Activated CD8-positive, alpha-beta memory T cell treated with anti-CD3 and anti-CD28 coated beads, Interleukin-2, amount 50 U/mL, for 1 hour (primary cell): ENCODE measurements around the gene MAMLD1.

Experiments used
- DNase-seq: peaks from one replicate; pipeline ENCODE4 v3.0.0-alpha.2; 2020; ENCODE audit errors: extremely low read depth

Gene MAMLD1

DNA sequence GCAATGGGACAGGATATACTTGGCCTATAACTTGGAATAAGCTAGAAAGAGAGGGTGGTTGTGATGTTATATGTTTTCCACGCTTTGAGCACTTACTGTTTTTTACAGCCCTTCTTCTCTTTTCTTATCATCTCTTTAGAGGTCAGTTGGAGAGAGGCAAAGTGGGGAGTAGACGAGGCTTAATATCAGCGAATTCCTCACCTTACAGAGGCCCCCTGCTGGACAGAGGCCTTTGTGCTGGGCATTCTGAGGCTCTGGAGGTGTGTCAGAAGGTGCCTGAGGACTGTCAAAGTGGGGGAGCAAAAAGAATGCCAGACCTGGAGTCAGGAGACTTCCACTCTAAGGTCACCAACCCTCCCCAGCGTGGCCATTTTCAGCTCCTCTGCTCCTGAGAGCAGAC is 42.5 kb downstream of the MAMLD1 start:
- no peak for DNase-seq

DNA sequence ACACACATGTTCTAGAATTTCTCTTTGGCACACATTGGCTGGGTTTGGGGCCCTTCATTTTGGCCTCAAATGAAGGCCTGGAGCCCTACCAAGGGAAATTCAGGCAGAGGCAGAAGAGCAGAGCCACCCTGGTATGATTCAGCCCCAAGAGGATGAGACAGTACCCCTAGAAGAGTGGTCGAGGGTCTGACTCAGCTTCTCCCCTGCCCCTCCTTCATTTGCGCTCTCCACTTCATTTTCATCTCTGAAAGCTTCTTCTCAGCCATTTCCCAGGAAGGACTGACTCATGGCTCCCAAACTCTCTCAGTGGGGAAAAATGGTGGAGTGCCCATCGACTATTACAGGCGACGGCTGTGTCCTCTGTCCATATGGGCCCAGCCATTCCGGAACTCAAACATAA is 43.5 kb downstream of the MAMLD1 start:
- no peak for DNase-seq

DNA sequence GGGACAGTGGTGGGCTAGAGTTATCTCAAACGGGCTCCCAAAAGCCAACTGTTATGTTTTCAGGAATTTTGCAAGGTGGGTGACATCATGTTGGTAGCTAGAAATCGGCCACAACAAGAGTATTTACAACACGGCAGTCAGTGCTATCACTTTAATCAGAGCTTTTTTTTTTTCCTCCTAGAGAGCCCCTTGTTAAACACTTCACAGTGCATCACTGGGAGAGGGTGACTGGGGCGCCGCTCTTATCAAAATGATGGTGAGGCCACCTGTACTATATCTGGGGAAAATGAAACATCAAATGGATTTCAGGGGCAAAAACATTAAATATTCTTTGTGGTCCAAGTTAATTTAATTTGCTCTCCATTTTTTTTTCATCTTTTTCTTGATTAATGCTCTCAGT is 44.9 kb downstream of the MAMLD1 start:
- DNase-seq: no peak

DNA sequence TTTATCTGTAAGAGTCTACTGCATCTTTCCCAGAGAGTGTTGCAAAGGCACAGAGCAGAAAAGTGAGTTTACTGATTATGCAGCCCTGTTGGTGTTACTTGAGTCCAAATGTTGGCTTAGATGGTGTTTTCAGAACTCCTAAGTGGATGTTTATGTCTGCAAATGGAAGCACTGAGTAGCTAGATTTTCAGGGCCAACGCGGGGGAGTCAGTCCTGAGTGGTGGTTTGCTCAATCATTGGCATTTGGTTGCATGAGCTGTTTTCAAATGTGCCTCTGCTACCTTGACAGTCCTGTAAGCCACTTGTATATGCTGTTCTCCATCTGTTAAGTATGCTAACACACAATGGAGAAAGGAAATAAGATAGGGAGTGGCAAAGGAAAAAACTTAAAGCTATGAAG is 45.4 kb downstream of the MAMLD1 start:
- DNase-seq: no peak

DNA sequence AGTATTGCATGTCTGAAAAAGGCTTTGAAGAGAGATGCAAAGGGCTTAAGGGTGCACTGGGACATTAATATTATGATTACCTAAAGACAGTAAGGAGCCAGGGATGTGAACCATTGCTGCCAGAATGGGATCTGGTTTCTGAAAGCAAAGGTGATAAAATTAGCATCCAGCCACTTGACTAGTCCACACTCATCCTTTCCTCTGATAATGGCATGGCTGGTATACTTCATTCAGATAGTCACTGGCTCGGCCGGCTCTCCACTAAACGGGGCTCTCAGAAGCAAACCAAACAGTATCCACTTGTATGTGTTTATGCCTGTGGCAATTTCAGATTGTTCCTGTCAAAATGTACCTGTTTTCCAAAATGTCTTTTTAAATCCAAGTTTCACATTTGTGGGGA is 46.4 kb downstream of the MAMLD1 start:
- no peak for DNase-seq

DNA sequence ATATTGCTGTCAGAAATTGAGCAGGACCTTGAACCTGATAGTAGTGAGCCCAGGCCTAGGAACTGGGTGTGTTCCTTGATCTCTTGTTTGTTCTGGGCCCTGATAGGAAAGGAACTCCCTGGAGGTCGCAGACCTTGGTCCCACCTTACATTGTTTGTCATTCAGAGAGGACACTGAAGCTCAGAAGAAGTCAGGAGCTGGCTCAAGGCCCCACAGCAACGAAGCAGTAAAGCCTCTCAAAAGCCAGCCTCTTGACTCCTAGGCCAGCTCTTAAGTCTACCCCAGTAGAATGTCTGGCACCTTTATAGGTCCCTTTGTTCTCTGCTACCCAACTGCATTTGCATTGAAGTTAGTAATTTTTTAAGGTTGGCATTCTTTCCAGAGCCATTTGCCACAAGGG is 46.8 kb downstream of the MAMLD1 start:
- no peak for DNase-seq

DNA sequence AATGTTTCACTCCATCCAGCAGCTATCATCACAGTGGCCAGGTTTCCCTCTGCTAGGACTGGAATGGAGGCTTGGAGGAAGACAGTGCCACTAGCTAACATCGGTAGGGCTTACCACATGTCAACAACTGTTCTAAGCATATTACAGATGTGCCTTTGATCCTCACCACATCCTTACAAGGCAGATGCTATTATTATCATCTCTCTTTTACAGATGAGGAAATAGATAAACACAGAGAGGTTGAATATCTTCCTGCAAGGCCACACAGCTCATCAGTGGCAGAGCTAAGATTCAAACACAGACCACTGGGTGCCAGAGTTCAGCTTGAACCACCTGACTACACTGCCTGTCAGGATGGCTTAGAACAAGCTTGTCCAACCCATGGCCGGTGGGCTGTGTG is 47.4 kb downstream of the MAMLD1 start:
- no peak for DNase-seq

DNA sequence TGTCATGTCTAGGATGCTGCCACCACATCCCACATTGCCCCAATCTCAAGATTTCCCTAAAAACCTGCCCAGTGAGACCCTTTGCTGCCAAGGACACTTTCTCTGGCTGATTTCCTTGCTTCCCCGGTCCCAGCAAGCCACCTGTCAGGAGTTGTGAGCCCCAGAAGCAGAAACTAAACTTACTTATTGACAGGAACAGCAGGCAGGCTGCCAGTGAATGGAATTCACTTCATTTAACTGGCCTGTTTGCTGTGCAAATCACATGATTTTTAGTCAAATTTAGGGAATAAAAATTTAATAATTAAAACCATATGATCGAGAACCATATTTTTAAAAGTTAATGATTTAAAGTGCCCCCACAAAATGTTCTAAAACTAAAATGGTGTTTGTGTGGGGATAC is 48.5 kb downstream of the MAMLD1 start:
- DNase-seq: no peak

DNA sequence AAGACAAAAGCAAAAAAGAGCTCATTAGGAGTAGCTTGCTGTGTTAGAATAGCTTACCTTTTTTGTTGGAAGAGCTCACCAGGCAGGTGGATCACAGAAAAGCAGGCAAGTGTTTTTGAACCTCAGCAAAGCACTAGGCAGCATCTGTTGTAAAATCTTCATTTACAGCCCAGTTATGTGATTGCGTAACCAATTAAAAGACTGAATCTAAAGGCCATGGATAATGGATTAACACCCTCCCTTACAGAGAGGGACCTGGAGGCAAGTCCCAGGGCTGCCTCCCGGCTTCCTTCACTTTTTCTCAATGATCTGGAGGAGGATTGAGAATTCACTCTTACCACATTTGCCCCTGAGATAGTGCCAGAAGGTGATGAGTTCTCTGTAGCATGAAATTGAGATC is 51.1 kb downstream of the MAMLD1 start:
- no peak for DNase-seq

DNA sequence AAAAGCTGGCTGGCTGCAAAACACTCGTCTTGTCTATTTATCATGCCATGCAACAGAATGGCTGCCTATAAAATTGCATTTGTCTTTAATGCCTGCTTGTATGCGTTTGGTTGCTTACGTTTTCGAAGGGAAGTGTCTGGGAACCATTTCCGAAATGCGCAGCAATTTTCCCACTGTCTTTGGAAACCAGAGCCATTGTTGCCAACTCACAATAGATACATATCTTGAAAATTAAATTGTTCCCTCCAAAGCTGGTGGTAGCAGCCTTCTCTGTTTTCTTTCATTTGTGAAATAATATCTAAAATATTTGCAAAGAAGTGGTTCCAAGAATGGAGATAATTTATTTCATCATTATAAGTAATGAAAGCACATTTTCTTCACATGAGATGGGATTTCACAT is 53.4 kb downstream of the MAMLD1 start:
- no peak for DNase-seq

DNA sequence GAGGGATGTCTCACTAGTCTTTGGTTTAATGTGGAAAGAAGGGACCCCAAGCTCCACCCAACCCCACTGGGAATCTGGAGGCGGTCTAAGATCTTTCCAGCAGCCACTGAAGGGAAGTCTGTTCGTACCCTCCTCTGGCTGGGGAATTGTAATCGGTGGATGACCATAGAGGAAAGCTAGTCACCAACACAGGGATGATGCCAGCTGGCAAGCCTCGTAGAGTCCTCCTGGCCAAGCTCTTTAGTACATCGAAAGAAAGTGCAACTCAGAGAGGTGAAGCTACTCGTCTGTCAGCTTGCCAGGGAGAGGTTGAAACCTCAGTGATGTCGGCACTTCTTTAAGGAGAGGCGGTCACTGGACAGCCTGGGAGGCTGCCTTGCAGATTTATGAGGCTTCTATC is 58.7 kb downstream of the MAMLD1 start:
- DNase-seq: no peak

DNA sequence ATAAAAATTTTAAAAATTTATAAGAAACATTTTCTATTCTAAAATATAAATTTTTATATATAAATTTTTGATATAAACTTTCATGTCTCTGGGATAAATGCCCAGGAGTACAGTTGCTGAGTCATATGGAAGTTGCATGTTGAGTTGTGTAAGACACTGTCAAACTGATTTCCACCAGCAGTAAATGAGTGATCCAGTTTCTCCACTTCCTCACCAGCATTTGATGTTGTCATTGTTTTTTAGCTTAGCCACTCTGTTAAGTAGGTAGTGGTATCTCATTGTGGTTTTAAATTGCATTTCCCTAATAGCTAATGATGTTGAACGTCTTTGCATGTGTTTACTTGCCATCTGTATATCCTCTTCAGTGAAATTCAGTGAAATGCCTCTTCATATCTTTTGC is 66.5 kb downstream of the MAMLD1 start:
- no peak for DNase-seq

DNA sequence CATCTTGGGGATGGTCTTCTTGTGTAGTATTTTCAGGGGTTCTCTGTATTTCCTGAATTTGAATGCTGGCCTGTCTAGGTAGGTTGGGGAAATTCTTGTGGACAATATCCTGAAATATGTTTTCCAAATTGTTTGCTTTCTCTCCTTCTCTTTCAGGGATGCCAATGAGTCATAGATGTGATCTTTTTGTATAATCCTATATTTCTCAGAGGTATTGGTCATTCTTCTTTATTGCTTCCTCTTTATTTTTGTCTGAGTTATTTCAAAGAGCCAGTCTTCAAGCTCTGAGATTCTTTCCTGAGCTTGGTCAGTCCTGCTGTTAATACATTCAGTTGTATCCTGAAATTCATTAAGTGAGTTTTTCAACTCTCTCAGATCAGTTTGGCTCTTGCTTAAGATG is 73.1 kb downstream of the MAMLD1 start:
- no peak for DNase-seq

DNA sequence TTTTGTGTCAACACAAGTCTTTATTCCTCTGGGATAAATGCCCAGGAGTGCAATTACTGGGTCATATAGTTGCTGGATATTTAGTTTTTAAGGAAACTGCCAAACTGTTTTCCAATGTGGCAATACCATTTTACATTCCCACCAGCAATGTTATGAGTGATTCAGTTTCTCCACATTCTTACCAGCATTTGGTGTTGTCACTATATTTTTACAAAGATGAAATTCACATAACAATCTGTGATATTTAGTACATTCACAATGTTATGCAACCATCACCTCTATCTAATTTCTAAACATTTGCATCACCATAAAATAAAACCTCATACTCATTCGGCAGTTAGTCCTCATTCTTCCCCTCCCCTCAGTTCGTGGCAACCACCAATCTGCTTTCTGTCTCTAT is 75.0 kb downstream of the MAMLD1 start:
- no peak for DNase-seq

DNA sequence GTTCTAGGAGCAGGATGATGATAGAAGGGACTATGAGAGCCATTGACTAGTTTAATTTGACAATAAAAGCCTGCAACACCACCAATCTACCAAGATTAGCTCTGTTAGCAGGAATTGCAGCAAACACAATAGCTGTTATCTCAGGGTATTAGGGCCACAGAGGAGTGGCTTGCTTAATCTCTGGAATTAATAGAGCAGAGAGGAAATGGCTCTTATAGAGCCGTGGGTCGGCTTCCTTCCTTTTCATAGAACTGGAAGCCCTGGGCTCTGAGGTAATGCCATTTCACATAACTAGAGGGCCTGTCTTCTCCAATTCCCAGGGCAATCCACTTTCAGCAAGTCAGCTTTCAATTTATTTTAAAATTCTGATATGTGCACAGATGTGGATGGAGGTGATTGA is 83.0 kb downstream of the MAMLD1 start:
- DNase-seq: no peak

DNA sequence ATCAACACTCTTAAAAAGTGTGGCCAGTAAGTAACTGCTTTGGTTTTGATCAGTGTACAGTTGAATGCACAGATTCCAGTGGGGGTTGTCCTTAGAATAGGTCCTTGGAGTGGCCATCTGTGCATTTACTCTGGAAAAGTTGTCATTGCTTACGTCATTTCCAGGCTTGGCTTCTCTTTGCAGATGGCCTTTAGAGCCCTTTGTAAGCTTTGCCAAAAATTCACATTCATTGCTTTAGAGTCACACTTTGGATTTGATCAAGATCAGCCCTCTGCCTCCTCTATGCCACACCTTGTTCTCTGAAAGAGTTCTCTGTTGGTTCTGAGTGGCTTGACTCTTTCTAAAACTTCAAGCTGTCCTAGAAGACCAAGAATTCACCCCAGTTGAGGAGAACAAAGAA is 83.9 kb downstream of the MAMLD1 start:
- DNase-seq: no peak

DNA sequence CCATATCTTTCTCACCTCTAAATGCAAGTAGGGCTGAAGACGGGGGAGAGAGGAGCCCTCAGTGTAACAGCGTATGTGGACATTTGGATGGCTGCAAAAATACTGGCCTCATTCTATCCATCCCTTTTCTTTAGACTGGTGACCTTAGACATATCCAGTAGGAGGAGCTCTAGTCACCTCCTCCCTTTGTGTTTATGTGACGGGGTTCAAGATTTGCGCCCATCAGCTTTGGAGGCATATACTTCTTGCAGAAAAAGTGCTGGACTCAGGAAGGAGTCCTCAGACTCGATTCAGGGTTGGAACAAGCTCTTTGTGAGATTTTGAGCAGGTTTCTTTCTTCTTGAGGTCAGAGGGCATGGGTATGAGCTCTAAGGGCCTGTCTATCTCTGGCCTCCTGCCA is 86.2 kb downstream of the MAMLD1 start:
- no peak for DNase-seq

DNA sequence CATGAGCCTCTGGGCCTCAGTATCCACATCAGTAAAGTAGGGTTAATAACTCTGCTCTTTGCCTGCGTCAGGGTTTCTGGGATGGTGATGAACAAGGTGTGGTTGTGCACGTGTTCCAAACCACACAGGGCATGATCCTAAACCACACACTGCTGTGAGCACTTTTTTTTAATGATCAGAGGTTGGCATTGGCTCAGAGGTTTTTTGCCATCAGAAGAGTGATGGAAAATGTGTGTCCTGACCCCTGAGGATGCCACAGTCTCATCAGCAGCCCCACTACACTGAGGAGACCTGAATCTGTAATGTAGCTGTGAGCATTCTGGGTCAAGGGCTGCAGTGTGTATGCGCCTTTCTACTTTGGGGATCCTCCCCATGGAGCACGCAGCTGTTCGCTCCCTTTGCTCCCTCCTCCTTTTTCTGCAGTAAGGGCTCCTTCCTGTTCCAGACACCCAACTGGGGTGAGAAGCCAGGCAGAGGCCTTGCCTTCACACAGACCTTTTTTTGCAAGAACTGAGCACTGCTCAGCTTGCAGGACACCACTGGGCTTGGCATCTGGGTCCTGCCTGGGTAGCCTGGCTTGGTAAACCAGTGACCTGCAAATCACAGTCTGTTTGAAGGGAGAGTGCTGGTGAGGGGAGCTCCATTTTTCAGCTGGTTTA is 87.5 kb downstream of the MAMLD1 start:
- DNase-seq: no peak

DNA sequence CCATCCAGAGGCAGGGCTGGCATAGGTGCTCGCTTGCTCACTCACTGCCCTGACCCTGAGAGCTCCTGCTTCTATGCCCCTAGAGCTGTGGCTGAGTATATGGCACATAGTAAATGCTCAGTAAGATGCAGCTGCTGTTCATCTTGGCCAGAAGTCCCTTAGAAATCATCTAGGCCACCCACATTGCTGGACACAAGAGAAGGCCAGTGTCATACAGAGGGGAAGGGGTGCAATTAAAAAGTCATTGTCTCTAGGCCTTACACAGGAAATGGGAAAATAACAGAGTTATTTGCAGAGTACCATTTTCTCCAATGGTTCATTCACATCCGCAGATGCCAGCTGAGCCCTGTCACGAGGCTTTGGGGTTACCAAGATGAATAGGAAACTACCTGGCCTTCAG is 88.8 kb downstream of the MAMLD1 start:
- no peak for DNase-seq

DNA sequence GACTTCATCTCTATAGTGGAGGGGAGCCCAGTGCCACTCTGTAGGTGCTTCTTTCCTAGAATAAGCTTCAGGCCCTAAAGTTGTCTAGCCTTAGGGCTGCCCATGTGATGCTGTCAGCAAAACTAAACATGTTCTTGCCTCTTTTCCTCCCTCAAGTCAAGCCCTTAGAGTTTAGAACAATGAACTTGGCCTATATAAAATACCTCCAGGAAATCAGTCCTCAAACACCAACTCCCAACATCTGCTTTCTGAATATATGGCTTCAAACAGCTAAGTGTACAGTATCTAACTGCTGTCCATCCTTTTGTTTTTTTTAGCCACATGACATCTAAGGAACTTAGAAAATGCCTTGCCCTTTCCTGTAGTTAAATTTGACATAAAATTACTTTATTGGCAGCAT is 91.0 kb downstream of the MAMLD1 start:
- DNase-seq: no peak

DNA sequence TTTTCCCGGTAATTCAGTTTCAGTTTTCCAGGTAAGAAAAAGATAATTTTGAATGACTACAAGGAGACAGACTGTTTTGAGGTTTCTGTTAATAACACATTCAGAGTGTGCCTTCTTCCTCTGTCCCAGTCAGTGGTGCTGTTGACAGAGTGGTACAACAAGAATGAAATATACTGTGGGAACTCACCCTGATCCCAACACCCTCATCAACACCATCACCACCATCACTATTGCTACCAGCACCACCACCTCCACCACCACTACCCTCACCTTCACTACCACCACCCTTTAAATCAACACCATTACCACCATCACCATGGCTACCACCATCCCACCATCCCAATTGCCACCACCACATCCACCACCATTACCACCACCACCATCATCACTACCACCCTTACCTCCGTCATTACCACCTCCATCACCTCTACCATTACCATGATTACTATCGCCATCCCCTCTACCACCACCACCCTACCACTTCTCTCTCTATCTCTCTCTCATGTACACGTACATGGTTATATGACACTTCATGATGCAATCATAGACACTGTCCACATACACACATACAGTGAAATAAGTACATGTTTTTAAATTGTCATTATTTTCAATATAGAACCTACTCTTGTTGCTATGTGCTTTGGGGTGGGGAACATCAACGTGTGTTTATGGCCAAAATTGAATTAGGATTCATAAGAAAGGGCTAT is 91.5 kb downstream of the MAMLD1 start:
- DNase-seq: no peak

DNA sequence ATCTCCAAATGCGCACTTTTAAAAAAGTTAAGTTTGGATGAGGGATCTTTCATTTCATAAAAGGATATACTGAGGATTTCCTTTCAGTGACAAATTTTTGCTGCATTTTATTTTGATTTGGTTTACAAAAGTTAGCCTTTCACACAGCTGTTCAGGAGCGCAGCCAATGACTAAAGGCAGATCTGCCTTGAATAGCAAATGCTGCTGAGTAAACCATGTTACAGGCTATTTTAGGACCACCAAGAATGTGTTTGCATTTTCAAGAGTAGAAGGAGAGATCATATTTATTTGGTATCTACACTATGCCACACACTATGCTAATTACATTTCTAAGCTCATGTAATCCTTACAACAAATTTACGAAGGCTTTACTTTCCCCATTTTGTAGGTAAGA is 92.1 kb downstream of the MAMLD1 start:
- no peak for DNase-seq

DNA sequence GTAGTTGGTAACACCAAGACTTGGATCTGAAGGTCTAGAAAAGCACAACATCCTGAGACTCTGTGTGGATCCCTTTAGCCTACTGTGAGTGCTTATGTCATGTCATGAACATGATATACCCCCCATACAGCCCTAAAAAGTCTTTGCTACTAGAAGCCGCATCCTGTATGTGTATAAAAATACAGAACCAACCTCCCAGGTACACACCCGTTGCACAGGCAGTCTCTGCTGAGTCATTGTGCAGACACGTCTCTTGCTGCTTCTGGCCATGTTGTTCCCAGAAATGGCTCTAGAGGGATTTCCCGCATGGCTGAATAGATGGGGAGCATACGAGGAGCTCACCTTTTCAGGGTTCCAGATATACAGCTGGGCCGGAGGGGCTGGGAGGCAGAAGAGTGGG is 93.3 kb downstream of the MAMLD1 start:
- DNase-seq: no peak

DNA sequence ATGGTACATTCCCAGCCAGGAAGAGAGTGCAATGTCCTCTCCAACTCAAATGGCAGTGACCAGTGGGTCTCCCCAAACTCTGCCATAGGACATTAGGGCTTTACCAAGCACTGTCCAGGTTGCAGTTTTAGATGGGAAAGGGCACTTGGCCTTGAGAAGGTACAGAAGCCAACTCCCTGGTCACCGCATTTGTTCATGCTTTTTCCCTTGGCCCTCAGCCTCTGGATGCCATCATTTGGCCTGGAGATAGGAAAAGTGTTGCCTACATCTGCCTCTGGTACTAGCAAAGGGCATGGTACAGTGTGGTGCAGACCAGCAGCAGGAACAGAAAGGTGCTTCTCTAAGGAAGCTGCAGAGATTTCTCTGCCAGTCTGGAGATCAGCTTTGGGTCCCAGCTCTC is 93.8 kb downstream of the MAMLD1 start:
- no peak for DNase-seq
